AG09309 (cell line): ENCODE data around the gene RAB1A.

Source experiments
- DNase-seq: peaks from one replicate; pipeline ENCODE4 v3.0.0-alpha.2; 2010; ENCODE audit warnings: low read depth
- H3K4me3 ChIP-seq: 2 replicates; pipeline ENCODE4 v1.5.1; 2011; ENCODE audit warnings: mild to moderate bottlenecking, low read depth, low read length, moderate library complexity; ENCODE audit not compliant: control insufficient read depth
- TF ChIP-seq, protein P1 (sequence below): IDR thresholded peaks from 2 replicates; pipeline ENCODE4 v1.5.1; 2011; ENCODE audit warnings: mild to moderate bottlenecking, low read depth, low read length, inconsistent platforms; ENCODE audit not compliant: insufficient read depth, control insufficient read depth; ENCODE audit errors: missing control alignments

The RAB1A gene

DNA sequence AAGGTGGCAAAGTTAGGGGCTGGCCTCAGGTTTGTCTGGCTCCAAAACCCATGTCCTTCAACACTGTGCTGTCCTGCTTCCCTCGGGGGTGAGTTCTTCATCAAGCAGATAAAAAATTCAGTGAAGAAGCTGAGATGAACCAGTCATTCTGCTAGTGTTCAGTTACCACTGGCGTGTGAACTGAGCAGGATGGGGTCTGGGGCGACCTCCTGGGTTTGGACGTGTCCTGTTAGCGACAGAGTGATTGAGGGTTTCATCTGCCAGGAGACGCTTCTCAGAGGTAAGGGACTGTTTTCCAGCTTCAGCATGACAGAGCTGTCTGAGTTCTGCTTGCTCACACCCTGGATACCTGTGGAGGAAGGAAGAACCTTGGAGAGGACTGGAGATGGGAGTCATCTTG lies 59.0 kb downstream of the RAB1A start:
- TF ChIP-seq, protein P1, sequence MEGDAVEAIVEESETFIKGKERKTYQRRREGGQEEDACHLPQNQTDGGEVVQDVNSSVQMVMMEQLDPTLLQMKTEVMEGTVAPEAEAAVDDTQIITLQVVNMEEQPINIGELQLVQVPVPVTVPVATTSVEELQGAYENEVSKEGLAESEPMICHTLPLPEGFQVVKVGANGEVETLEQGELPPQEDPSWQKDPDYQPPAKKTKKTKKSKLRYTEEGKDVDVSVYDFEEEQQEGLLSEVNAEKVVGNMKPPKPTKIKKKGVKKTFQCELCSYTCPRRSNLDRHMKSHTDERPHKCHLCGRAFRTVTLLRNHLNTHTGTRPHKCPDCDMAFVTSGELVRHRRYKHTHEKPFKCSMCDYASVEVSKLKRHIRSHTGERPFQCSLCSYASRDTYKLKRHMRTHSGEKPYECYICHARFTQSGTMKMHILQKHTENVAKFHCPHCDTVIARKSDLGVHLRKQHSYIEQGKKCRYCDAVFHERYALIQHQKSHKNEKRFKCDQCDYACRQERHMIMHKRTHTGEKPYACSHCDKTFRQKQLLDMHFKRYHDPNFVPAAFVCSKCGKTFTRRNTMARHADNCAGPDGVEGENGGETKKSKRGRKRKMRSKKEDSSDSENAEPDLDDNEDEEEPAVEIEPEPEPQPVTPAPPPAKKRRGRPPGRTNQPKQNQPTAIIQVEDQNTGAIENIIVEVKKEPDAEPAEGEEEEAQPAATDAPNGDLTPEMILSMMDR: no peak
- H3K4me3 ChIP-seq: no peak overlapping the region
- no peak for DNase-seq

DNA sequence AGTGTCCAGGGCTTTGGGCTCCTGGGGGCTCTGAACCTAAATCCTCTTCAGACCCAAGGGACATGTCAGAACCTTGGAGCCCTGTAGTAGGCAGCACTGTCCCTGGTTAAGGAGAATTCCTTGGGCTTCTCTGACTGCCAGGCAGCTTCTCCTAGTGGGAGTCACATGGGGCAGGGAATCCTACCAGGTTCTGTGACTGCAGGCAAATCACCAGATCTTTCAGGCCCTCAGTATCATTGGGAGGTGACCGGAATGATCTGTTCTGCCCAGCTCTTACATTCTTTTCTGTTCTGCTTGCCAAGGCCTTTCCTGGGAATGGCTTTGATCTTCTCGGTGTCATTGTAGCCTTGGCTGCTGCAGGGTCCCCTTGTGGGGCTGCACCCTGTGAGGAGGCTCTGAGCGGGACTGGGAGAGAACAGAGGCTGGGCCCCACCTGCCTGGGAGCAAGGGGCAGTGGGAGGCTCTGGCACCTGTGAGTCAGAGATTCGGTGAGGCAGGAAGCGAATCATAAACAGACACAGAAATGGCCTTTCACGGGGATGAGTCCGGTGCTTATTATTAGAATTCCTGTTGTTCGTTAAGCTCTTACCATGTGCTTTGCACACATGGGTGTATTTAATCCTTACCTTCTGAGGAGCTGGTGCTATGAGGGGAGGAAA lies 59.6 kb downstream of the RAB1A start:
- H3K4me3 ChIP-seq: no peak overlapping the region
- TF ChIP-seq, protein P1: peak; percentile 44
- no peak for DNase-seq

DNA sequence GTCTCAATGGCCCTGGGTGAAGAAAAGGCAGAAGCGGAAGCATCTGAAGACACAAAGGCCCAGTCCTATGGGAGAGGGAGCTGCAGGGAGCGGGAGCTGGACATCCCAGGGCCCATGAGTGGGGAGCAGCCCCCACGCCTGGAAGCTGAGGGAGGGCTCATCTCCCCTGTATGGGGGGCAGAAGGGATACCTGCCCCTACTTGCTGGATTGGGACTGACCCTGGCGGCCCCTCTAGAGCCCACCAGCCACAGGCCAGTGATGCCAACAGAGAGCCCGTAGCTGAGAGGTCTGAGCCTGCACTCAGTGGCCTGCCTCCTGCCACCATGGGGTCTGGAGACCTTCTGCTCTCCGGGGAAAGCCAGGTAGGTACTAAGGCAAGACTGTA lies 60.5 kb downstream of the RAB1A start:
- DNase-seq: no peak
- TF ChIP-seq, protein P1: no peak
- H3K4me3 ChIP-seq: no peak overlapping the region

DNA sequence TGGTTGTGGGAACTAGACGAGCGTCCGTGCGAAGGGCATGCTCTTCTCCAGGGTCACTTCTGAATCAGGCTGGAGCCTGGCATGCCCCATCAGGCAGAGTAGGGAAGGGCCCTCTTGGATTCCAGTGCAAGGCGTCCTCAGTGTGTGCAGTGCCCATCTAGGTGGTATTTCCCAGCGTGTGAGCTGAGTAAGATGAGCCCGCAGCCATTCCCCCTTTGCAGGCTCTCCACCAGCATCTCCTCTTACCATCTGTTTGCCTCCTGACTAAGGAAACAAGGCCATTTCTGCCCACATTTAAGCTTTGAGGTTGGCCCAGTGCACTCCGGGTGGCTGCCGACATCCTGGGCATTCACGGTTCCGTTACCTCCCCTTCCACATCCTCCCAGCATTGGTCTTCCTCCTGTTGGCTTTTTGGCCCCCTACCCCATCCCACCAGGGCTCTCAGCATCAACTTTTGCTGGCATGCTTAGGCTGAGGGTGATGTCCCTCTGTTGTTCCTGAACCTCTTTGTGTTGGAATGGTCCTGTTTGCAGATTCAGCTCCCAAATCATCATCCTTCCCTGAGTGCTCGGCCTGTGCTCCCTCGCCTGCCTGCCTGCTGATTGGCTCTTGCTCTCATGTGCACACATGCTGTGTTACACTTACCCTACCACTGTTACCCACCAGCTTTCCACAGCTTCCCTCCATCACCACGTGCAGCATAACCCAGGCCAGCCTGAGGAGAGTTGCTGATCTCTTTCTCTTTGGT lies 61.9 kb downstream of the RAB1A start:
- no peak overlapping the region for H3K4me3 ChIP-seq
- TF ChIP-seq, protein P1: no peak
- no peak for DNase-seq

DNA sequence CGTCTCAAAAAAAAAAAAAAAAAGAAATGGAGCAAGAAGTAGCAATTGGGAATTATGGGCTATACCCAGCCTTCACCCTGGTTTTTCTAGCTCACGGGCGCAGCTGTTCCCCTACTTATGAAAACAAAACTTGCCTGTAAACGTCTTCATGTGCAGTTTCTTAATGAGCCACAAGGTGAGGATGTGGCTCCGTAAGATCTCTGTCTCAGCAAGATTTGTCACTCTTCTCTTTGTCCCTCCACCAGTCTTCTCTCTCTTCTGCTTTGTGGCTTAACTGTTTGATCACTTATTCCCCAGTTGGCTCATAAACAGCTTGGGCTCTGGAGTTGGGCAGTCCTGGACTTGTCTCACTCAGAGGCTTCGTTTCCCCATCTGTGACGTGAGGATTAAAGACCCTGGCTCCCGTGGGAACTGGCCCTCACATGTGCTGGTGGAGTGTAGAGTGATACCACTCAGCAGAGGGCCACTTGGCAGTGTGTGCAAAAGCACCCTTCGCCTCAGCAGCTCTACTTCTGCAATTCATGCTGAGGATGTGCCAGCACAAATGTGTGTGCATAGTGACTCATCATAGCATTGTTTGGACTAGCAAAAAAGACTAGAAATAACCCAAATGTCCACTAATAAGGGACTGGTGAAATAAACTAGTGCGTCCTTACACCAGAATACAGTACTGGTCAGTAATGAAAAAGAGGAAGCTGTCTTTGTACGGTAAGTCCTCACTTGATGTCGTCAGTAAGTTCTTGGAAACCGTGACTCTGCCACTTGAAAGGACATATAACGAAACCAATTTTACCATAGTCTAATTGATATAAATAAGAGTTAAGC lies 65.0 kb downstream of the RAB1A start:
- TF ChIP-seq, protein P1: peak; percentile 53
- DNase-seq: peak; percentile 80
- H3K4me3 ChIP-seq: no peak overlapping the region
